HG03439 (cell line): ENCODE measurements around the gene FTO.
"Not testable (repeated sequence)": the region's sequence is repeated elsewhere in the genome, so short reads cannot be mapped to it uniquely, and the experiment has no call there.

Experiments
- ATAC-seq: cut with Tn5 transposase; IDR thresholded peaks from one replicate; pipeline ENCODE4 v1.9.1; 2021; ENCODE audit warnings: mild to moderate bottlenecking, moderate library complexity; ENCODE audit not compliant: unreplicated experiment

FTO gene

GRCh38 chr16:53821487-53821886, 117.5 kb downstream of the FTO start:
- ATAC-seq, result no peak

GRCh38 chr16:53821957-53822625, 118.1 kb downstream of the FTO start:
- ATAC-seq, result no peak

- ATAC-seq, result no peak
Measured at GRCh38 chr16:53822936-53823529, 119.1 kb downstream of the FTO start.

- ATAC-seq, result no peak
Measured at GRCh38 chr16:53826658-53827057, 122.7 kb downstream of the FTO start.

GRCh38 chr16:53827741-53828140, 123.8 kb downstream of the FTO start:
- no peak for ATAC-seq

- no peak for ATAC-seq
Measured at GRCh38 chr16:53829186-53829747, 125.3 kb downstream of the FTO start.

GRCh38 chr16:53832896-53833544, 129.1 kb downstream of the FTO start:
- ATAC-seq, result no peak

- no peak for ATAC-seq
Measured at GRCh38 chr16:53836142-53836541, 132.2 kb downstream of the FTO start.

- ATAC-seq, result no peak
Measured at GRCh38 chr16:53836680-53837079, 132.7 kb downstream of the FTO start.

GRCh38 chr16:53837426-53837825, 133.5 kb downstream of the FTO start:
- ATAC-seq, result no peak

GRCh38 chr16:53839150-53839549, 135.2 kb downstream of the FTO start:
- no peak for ATAC-seq

GRCh38 chr16:53840456-53840855, 136.5 kb downstream of the FTO start:
- no peak for ATAC-seq

GRCh38 chr16:53841884-53842283, 137.9 kb downstream of the FTO start:
- ATAC-seq, result no peak

GRCh38 chr16:53843084-53843483, 139.1 kb downstream of the FTO start:
- ATAC-seq, result no peak

- ATAC-seq, result no peak
Measured at GRCh38 chr16:53844804-53845203, 140.8 kb downstream of the FTO start.

GRCh38 chr16:53846549-53846948, 142.6 kb downstream of the FTO start:
- not testable (repeated sequence) for ATAC-seq

- ATAC-seq, result no peak
Measured at GRCh38 chr16:53846971-53847370, 143.0 kb downstream of the FTO start.

- no peak for ATAC-seq
Measured at GRCh38 chr16:53848277-53848942, 144.5 kb downstream of the FTO start.

- no peak for ATAC-seq
Measured at GRCh38 chr16:53848950-53849349, 145.0 kb downstream of the FTO start.

GRCh38 chr16:53849585-53849984, 145.6 kb downstream of the FTO start:
- no peak for ATAC-seq

GRCh38 chr16:53849994-53850393, 146.0 kb downstream of the FTO start:
- ATAC-seq, result no peak
